ENCODE results near the gene MICAL2. TPM values are rescaled to one million over a fixed set of nuclear protein-coding genes. Genes with fewer than 3 reads are reported as not detected.

Gene MICAL2, protein sequence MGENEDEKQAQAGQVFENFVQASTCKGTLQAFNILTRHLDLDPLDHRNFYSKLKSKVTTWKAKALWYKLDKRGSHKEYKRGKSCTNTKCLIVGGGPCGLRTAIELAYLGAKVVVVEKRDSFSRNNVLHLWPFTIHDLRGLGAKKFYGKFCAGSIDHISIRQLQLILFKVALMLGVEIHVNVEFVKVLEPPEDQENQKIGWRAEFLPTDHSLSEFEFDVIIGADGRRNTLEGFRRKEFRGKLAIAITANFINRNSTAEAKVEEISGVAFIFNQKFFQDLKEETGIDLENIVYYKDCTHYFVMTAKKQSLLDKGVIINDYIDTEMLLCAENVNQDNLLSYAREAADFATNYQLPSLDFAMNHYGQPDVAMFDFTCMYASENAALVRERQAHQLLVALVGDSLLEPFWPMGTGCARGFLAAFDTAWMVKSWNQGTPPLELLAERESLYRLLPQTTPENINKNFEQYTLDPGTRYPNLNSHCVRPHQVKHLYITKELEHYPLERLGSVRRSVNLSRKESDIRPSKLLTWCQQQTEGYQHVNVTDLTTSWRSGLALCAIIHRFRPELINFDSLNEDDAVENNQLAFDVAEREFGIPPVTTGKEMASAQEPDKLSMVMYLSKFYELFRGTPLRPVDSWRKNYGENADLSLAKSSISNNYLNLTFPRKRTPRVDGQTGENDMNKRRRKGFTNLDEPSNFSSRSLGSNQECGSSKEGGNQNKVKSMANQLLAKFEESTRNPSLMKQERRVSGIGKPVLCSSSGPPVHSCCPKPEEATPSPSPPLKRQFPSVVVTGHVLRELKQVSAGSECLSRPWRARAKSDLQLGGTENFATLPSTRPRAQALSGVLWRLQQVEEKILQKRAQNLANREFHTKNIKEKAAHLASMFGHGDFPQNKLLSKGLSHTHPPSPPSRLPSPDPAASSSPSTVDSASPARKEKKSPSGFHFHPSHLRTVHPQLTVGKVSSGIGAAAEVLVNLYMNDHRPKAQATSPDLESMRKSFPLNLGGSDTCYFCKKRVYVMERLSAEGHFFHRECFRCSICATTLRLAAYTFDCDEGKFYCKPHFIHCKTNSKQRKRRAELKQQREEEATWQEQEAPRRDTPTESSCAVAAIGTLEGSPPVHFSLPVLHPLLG
- 86.4 and 97.4 TPM in 2 replicates for total RNA-seq

DNA sequence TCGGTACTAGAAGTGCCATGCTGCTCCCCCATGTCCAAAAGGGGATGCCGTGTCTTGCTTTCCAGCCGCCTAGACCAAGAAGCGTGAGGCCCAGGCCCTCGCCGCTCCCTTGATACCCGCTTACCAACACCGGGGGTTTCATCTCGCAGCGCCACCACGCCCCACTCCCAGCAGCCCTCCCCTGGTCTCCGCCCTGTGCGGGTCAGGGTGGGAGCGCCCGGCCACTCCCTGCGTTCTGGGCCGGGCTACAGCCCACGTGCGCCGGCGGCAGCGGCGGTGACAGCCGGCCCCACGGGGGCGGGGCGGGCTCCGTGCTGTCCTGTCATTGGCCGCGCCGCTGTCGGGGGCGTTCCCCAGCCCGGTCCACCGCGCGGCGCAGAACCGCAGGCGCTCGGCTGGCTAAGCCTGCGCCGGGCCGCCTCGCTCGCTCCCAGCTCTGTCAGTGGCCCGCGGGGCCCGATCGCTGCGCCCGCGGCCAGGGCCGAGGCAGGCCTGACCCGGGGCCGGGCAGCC, at the start of gene MICAL2:
TSS of gene MICAL2 (plus strand) at position 390 of the 513 bp plus-strand sequence. CDS start 51,566 bp downstream, outside the sequence.

Other genes starting within 250 kb of the MICAL2 start
- gene DKK3, start 102.0 kb upstream of the MICAL2 start, total RNA-seq, result 448 and 452 TPM in 2 replicates

Measured in smooth muscle cell of trachea (primary cell).